GM21447 (cell line): ENCODE results near the gene C1orf35.

Experiments
- ATAC-seq: cut with Tn5 transposase; IDR thresholded peaks from one replicate; pipeline ENCODE4 v1.9.1; 2021; ENCODE audit not compliant: unreplicated experiment

Gene C1orf35

GRCh38 chr1:228079601-228080263 is 23.4 kb downstream of the C1orf35 start:
- no peak for ATAC-seq

DNA sequence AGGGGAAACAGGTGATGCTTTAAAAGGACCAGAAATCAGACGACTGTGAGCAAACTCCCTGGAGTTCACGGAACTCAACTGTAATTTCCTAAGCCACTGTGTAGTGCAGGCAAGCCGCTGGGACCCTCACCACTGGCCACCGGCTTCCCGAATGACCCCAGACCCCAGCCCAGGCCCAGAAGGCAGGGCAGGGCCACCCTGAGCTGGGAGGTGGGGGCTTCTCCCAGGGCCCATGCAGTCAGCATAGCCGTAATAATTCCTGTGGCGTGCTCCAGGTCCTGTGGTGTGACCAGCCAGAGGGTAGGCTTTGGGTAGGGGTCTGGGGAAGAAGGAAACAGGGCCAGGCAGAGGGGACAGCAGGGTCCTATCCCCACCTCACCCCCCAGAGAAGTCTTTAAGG is 24.1 kb downstream of the C1orf35 start:
- ATAC-seq, result no peak

GRCh38 chr1:228077565-228078330 is 25.4 kb downstream of the C1orf35 start:
- no peak for ATAC-seq

DNA sequence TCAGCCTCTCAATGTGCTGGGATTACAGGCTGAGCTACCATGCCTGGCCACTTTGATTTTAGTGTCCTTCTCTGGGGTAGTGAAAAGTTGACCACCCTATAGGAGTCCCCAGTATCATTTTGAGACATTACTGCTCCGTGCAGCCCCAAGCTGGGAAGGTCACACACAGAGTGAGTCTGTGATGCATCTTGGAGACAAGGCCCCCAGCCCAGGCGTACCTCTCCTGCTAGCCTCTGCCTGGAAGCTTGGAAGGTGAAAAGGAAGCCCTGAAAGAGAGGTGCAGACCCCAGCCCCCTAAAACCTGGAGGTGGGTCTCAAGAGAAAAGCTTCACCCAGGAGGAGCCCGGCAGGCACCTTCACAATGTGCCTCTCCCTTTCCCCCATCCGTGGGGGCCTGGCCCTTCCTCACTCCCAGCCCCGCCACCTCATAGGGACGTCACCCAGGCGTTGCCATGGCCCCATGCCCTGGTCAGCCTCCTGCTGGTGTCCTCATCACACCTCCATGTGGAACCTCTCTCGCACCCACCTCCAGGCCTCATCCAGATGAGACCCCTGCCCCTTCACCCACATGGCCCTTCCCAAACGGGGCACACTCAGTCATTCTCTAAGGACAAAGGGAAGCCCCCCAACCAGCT is 26.2 kb downstream of the C1orf35 start:
- no peak for ATAC-seq

DNA sequence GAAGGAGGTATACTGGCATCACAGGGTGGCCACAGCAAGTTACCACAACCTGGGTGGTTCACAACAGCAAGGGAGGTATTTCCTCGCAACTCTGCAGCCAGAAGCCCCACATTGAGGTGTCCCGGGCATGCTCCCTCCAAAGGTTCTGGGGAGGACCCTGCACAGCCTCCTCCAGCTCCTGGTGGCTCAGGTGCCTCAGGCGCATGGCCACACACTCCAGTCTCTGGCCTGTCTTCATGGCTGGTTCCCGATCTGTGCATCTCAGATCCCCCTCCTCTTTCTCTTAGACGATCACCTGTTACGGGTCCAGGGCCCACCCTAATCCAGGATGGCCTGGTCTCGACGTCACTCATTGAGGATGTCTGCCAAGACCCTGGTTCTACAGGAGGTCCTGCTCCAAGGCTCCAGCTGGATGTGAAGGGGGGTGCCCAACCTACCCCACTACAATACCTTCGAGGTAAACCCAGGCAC is 27.3 kb downstream of the C1orf35 start:
- ATAC-seq, result no peak

GRCh38 chr1:228074954-228075730 is 28.0 kb downstream of the C1orf35 start:
- no peak for ATAC-seq

DNA sequence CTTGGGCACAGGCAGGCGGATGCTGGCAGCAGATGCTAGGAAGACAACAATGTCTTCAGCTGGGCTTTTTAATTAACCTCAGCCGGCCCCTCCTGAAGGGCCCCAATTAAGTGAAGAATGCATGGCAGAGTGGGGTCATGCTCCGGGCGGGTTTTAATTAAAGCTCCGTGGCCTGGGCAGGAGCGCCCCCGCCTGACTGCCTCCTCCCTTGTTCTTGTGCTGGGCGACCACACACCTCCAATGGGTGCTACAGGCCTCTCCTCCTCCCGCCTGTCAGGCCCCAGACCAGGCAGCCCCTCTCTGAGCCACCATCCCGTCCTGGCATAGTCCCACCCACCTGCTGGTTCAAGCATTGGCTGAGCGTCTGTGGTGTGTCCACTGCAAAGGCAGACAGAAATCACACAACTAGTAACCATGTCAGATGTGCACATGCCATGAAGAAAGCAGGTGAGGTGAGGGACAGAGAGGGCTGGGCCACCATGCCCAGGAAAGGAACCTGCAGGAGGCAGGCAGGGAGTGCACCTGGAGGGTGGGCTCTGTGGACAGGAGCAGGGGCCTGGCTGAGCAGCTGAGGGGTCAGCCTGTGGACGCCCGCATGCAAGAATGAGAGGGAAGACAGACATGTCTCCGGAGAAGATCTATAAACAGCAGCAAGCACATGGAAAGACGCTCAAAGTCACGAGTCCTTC is 29.1 kb downstream of the C1orf35 start:
- no peak for ATAC-seq

GRCh38 chr1:228073061-228073856 is 29.9 kb downstream of the C1orf35 start:
- ATAC-seq, result no peak

GRCh38 chr1:228072658-228073043 is 30.5 kb downstream of the C1orf35 start:
- ATAC-seq, result no peak

DNA sequence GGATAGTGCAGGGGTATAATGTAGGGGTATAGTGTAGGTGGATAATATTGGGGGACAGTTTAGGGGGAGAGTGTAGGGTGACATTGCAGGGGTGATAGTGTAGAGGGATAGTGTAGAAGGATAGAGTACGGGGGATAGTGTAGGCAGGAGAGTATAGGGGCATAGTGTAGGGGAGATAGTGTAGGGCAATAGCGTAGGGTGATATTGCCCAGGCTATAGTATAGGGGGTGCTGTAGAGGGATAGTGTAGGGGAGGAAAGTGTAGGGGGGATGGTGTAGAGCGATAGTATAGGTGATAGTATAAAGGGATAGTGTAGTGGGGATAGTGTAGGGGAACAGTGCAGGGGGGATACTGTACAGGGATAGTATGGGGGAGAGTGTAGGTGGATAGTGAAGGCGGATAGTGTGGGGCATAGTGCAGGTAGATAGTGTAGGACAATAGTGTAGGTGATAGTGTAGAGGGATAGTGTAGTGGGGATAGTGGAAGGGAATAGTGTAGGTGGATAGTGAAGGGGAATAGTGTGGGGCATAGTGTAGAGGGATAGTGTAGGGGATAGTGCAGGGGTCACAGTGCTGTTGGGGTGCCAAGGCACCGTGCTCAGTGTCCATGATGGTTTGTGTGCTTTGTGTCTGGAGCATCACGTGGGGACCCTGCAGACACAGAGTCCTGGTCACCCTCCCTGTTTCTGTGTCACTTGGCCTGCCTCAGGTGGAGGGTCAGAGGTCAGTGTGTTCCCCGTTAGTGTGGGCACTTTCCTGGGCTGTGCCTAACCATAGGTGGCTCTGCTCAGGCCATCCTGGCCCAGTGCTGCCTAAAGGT is 31.1 kb downstream of the C1orf35 start:
- no peak for ATAC-seq

DNA sequence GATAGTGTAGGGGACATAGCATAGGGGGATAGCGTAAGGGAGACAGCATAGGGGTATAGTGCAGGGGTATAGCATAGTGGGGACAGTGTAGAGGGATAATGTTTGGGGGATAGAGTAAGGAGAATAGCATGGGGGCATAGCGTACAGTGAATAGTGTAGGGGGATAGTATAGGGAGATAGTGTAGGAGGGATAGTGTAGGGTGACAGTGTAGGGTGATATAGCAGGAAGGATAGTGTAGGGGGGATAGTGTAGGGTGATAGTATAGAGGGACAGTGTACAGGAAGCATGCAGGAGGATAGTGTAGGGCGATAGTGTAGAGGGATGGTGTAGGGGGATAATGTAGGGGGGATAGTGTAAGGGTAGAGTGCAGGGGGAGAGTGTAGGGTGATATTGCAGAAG is 32.3 kb downstream of the C1orf35 start:
- ATAC-seq, result no peak

- no peak for ATAC-seq
Measured at GRCh38 chr1:228070173-228070572, 33.0 kb downstream of the C1orf35 start.

GRCh38 chr1:228068359-228068758 is 34.8 kb downstream of the C1orf35 start:
- no peak for ATAC-seq

DNA sequence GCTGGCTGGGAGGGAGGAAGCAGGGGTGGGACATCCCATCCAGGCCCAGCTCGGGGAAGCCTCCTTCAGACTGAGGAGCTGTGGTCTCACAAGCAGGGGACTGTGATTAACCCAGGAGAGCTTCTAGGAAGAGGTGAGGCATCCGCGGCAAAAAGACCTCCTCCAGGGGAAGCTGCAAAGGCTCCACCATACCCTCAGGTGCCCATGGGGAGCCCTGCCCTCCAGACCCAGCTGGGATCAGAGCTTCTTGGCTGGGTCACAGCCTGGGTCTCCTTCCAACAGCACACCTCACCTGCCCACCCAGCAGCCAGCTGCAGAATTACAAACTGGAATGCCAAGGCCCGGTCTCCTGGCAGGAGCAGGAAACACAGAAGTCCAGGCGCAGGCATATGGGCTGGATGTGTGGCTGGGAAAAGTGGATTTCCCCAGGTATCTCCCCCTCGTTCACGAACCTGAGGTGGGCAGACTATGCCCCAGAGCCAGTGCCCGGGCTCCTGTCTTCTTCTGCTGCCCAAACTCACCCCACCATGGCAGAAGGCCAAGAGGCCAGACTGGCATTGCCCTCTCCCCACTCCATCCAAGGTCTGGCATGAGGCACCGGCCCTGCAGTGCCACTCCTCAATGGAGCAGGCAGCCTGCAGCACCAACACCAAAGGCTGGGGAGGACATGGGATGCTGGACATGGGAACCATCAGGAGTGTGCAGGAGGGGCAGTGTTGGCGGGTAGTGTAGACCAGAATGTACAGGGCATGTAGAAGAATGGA is 36.1 kb downstream of the C1orf35 start:
- ATAC-seq, result no peak

GRCh38 chr1:228066416-228066815 is 36.7 kb downstream of the C1orf35 start:
- ATAC-seq, result no peak

- ATAC-seq, result no peak
Measured at GRCh38 chr1:228065543-228066347, 37.4 kb downstream of the C1orf35 start.

- no peak for ATAC-seq
Measured at GRCh38 chr1:228064741-228065542, 38.2 kb downstream of the C1orf35 start.
